ENCODE results near the gene PKMYT1.

The PKMYT1 gene

GRCh38 chr16:3020604-3021448, 40.6 kb upstream of the PKMYT1 start:
- Histone ChIP-seq H3K27me3 (ENCODE audit: insufficient read depth, poor library complexity, severe bottlenecking) (no peaks in the 10 kb centered on the region), H3K4me3 (replicated peaks; ENCODE audit: insufficient read depth, low read length) (peak overlapping the region; percentile 70), H3K27ac (replicated peaks) (peak overlapping the region; percentile 72)
- peak in 1 of 2 experiments; percentile 15 for DNase-seq (ENCODE audit: low read depth in 1 of 2, low spot score in 1 of 2)
- TF ChIP-seq REST (IDR thresholded peaks at IDR 0.05; ENCODE audit: insufficient replicate concordance, low read depth) = no peak
- TF ChIP-seq SPI1 (IDR thresholded peaks at IDR 0.05; ENCODE audit: borderline replicate concordance, low read depth) = no peak
- TF ChIP-seq, protein P1, sequence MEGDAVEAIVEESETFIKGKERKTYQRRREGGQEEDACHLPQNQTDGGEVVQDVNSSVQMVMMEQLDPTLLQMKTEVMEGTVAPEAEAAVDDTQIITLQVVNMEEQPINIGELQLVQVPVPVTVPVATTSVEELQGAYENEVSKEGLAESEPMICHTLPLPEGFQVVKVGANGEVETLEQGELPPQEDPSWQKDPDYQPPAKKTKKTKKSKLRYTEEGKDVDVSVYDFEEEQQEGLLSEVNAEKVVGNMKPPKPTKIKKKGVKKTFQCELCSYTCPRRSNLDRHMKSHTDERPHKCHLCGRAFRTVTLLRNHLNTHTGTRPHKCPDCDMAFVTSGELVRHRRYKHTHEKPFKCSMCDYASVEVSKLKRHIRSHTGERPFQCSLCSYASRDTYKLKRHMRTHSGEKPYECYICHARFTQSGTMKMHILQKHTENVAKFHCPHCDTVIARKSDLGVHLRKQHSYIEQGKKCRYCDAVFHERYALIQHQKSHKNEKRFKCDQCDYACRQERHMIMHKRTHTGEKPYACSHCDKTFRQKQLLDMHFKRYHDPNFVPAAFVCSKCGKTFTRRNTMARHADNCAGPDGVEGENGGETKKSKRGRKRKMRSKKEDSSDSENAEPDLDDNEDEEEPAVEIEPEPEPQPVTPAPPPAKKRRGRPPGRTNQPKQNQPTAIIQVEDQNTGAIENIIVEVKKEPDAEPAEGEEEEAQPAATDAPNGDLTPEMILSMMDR (IDR thresholded peaks at IDR 0.05; ENCODE audit: insufficient read depth, low read length) = no peak
- TF ChIP-seq POLR2AphosphoS5 (IDR thresholded peaks at IDR 0.05; ENCODE audit: low read depth) = no peak
- no peak for TF ChIP-seq GABPA (IDR thresholded peaks at IDR 0.05; ENCODE audit: low read depth)

DNA sequence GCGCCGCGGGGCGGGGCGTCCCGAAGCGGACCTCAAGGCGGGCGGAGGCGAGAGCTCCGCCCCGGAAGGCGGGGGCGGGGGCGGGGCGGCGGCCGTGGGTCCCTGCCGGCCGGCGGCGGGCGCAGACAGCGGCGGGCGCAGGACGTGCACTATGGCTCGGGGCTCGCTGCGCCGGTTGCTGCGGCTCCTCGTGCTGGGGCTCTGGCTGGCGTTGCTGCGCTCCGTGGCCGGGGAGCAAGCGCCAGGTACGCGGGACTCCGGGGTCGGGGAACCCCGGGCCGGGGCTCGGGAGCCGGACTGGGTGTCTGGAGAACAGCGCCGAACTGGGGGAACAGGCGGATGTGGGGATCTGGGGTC, 40.0 kb upstream of the PKMYT1 start, which contains the start of gene TNFRSF12A:
TSS of gene TNFRSF12A (plus strand) at position 122 of the 357 bp plus-strand sequence. CDS start at position 152, 30 bp downstream.
- Histone ChIP-seq H3K27ac (replicated peaks) (peak within 1 kb of the TSS; percentile 72), H3K4me3 (replicated peaks; ENCODE audit: insufficient read depth, low read length) (peak within 1 kb of the TSS; percentile 70), H3K27me3 (ENCODE audit: insufficient read depth, poor library complexity, severe bottlenecking) (no peaks in the 10 kb centered on the region)
- TF ChIP-seq SPI1 (IDR thresholded peaks at IDR 0.05; ENCODE audit: borderline replicate concordance, low read depth) = no peak
- no peak for TF ChIP-seq REST (IDR thresholded peaks at IDR 0.05; ENCODE audit: insufficient replicate concordance, low read depth)
- TF ChIP-seq, protein P1 (IDR thresholded peaks at IDR 0.05; ENCODE audit: insufficient read depth, low read length) = no peak
- no peak for TF ChIP-seq GABPA (IDR thresholded peaks at IDR 0.05; ENCODE audit: low read depth)
- peak; percentile 66; the same call in 1 of the 2 replicates for TF ChIP-seq POLR2AphosphoS5 (IDR thresholded peaks at IDR 0.05; ENCODE audit: low read depth)
- peak in 1 of 2 experiments; percentile 70 for DNase-seq (ENCODE audit: low read depth in 1 of 2, low spot score in 1 of 2)

DNA sequence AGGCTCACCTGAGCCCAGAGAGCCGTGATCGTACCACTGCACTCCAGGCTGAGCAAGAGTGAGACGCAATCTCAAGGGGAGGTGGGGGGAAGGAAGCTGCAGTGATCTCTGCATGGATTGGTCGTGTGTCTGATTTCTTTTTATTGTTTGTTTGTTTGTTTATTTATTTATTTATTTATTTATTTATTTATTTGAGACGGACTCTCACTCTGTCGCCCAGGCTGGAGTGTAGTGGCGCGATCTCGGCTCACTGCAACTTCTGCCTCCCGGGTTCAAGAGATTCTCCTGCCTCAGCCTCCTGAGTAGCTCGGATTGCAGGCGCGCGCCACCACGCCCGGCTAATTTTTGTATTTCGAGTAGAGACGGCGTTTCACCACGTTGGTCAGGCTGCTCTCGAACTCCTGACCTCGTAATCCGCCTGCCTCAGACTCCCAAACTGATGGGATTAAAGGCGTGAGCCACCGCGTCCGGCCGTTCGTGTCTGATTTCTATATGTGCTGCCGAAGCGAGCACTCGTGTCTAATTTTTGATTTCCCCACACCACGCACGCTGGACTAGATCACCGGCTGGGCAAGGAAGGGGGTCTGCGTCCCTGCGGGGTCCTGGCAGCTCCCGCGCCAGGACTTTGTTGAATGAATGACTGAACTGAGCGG, 39.5 kb upstream of the PKMYT1 start:
- TF ChIP-seq, protein P1 (IDR thresholded peaks at IDR 0.05; ENCODE audit: insufficient read depth, low read length) = no peak
- TF ChIP-seq REST (IDR thresholded peaks at IDR 0.05; ENCODE audit: insufficient replicate concordance, low read depth) (no peak), POLR2AphosphoS5 (IDR thresholded peaks at IDR 0.05; ENCODE audit: low read depth) (no peak), SPI1 (IDR thresholded peaks at IDR 0.05; ENCODE audit: borderline replicate concordance, low read depth) (no peak), GABPA (IDR thresholded peaks at IDR 0.05; ENCODE audit: low read depth) (no peak)
- Histone ChIP-seq H3K27me3 (ENCODE audit: insufficient read depth, poor library complexity, severe bottlenecking) (no peaks in the 10 kb centered on the region), H3K4me3 (replicated peaks; ENCODE audit: insufficient read depth, low read length) (peak overlapping the region; percentile 70), H3K27ac (replicated peaks) (peak overlapping the region; percentile 31)
- DNase-seq (ENCODE audit: low read depth in 1 of 2, low spot score in 1 of 2) = no peak

Measured in HL-60 (cell line).